GM06990 (cell line): ENCODE measurements around the gene GALNT4.

Experiments
- DNase-seq: peaks from one replicate; pipeline ENCODE4 v3.0.0-alpha.2; 2011; ENCODE audit not compliant: insufficient read length; ENCODE audit errors: extremely low read depth
- H3K27me3 ChIP-seq: replicated peaks from 2 replicates; pipeline ENCODE4 v1.6.0; 2011; ENCODE audit warnings: low read length; ENCODE audit not compliant: control insufficient read depth, insufficient read depth
- H3K36me3 ChIP-seq: 2 replicates; pipeline ENCODE4 v1.5.1; 2011; ENCODE audit warnings: low read length; ENCODE audit not compliant: control insufficient read depth, insufficient read depth
- H3K4me3 ChIP-seq: replicated peaks from 2 replicates; pipeline ENCODE4 v1.5.1; 2011; ENCODE audit warnings: low read depth, mild to moderate bottlenecking, control low read depth, low read length
- TF ChIP-seq, protein P1 (sequence below): IDR thresholded peaks from 2 replicates; pipeline ENCODE4 v1.5.1; 2011; ENCODE audit warnings: low read length, control low read depth, mild to moderate bottlenecking, inconsistent platforms; ENCODE audit not compliant: insufficient read depth, poor library complexity, severe bottlenecking

GALNT4 gene

DNA sequence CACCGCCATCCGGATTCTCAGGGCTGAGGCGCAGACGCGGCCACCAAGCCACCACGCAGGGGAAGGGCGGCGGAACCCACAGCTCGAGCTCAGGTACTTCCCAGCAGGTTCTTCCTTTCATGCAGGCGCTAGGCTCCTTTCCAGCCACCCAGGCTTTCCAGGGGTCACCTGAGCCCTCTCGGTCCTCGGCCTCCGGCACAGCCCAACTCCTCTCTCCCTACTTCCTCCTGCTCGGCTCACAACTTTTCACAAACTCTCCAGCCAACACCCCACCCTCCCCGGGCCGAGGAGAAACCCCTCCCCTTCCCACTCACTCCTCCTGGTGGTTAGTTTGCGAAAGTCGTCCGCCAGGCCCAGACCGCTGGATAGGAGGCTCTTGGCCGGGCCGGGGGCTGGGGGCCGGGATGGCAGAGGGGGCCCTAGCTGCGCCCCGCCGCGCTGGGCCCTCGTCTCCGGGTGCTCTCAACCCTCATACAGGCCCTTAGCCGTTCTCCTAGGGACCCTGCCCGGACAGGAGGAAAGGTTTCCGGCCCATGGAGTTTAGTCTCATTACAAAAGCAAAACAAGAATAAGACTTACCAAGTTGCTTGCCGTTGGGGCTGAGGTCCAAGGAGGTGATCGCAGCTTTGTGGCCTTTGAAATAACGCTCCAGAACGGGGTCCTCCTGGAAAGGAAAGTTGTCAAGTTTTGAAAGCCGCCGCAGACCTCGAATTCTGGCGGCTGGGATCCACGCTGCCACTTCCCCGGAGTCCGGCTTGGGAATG is at the start of gene GALNT4:
Gene GALNT4 (minus strand): TSS at position 256 of the 764 bp plus-strand sequence. CDS start 247 bp downstream, at position 9.
- TF ChIP-seq, protein P1, sequence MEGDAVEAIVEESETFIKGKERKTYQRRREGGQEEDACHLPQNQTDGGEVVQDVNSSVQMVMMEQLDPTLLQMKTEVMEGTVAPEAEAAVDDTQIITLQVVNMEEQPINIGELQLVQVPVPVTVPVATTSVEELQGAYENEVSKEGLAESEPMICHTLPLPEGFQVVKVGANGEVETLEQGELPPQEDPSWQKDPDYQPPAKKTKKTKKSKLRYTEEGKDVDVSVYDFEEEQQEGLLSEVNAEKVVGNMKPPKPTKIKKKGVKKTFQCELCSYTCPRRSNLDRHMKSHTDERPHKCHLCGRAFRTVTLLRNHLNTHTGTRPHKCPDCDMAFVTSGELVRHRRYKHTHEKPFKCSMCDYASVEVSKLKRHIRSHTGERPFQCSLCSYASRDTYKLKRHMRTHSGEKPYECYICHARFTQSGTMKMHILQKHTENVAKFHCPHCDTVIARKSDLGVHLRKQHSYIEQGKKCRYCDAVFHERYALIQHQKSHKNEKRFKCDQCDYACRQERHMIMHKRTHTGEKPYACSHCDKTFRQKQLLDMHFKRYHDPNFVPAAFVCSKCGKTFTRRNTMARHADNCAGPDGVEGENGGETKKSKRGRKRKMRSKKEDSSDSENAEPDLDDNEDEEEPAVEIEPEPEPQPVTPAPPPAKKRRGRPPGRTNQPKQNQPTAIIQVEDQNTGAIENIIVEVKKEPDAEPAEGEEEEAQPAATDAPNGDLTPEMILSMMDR = peak; percentile 79
- DNase-seq = peak; percentile 85

DNA sequence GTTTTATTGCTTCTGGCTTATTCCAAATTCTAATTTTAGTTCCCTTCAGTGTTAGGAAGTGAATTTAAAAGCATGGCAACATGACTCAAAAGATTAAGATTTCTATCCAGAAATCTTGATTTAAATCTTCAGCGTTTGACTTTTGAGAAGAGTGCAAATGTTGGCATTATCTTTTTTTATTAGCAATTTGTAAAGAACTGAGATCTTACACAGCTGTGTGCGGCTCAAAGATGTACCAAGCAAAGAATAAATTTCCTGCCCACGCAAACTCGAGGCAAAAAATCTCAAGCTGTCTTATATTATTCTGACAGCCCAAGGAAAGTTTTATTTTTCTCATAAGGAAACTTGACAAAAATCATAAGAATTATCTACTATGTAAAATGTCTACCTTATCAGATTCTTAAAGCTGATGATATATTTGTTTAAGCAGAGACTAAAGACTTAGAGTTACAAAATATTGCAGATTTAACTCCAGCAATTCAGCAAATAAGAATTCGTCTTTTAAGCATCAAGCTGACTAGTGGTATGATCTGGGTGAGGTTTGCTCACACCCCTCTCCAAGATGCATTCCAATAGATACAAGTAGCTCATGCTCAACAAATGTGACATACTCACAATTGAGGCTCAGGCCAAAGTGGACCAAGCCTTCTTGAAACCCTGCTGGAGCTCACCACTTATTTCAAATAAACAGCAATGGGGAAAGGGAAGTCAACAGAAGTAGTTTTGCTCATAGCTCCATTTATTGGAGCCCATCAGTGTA is 48.6 kb upstream of the GALNT4 start:
- Histone ChIP-seq H3K27me3 (no peaks in the 10 kb centered on the region), H3K36me3 (no peaks in the 10 kb centered on the region), H3K4me3 (no peak overlapping the region)
- TF ChIP-seq, protein P1 = no peak
- DNase-seq = no peak

More for the DNA sequence above, at the start of gene GALNT4:
- H3K4me3 ChIP-seq = peak within 1 kb of the TSS; percentile 89
- H3K27me3 ChIP-seq = no peaks in the 10 kb centered on the region
- H3K36me3 ChIP-seq = no peaks in the 10 kb centered on the region

DNA sequence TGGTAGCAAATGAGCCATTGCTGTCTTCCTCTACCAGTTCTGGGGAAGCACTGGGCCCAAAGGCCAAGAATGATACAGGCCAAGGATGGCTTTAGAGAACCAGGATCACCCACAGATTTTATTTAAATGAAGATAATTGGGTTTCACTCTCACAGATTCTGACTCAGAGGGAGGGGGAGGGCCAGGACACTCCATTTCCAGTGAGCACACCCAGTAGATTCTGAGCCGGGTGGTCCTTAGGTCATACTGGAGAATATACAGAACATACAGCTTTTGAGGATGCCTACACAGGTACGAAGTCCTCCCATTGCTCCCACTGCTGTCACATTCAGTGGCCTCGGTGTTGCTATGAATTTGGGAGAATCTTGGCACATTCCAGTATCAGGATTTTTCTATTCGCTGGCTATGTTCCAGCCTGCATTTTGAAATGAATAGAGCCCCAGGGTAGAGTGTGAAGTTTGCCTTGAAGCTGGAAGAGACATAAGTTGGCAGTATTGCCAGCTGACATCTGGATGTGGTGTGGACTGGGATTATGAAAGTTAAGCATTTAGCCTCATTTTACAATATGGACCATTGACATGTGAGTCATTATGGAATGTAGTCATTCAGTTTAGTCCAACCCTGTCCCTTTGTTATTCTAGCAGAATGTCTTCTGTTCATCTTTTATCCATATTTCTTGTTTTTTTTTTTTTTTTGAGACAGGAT is 47.0 kb upstream of the GALNT4 start:
- no peak overlapping the region for H3K4me3 ChIP-seq
- no peaks in the 10 kb centered on the region for H3K27me3 ChIP-seq
- no peaks in the 10 kb centered on the region for H3K36me3 ChIP-seq
- DNase-seq = no peak
- TF ChIP-seq, protein P1 = no peak

DNA sequence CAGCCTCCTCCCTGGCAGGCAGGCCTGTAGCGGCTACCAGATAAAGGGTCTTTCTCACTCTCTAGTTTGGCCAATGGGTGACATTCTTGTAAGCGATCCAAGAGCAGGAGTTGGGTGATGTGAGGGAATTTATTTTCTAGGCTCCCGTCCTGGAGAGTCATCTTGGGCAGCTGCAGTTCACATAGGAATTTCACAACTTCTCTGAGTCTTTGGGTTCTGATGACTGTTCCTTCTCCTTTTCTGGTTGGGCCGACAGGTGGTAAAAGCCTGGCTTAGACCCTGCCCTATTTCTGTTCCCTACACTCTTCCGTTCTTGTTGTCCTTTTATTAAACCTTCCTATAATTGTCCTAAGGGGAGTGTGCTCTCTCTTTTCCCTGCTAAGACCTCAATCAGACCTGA is 43.9 kb upstream of the GALNT4 start:
- no peaks in the 10 kb centered on the region for H3K36me3 ChIP-seq
- no peak overlapping the region for H3K4me3 ChIP-seq
- DNase-seq = no peak
- no peaks in the 10 kb centered on the region for H3K27me3 ChIP-seq
- TF ChIP-seq, protein P1 = no peak

DNA sequence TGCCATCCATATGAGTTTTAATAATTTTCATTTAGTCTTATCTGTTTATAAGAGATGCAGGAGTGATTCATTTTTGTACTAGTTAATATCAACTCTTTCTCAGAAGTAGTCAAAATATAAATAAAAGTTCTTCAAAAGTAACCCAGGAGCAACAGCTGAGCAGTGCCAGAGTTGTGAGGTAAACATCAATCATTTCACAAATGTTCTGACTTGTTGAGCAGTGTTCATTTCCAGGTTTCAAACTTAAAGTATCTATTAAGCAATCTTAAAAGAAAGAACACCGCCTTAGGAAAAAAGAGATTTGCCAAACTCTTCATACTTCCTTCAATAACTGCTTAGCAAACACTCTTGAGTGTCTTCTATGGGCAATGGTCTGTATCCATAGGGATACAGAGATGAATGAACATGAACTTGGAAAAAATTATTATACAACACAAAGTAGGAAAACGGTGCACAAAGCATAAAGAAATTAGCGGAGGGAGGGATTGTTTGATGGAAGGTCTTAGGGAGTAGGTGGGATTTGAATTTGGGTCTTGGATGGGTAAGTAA is 43.2 kb upstream of the GALNT4 start:
- TF ChIP-seq, protein P1 = no peak
- no peaks in the 10 kb centered on the region for H3K36me3 ChIP-seq
- H3K4me3 ChIP-seq = no peak overlapping the region
- H3K27me3 ChIP-seq = no peaks in the 10 kb centered on the region
- DNase-seq = no peak
